LNCaP clone FGC (cell line): ENCODE data around the gene GJB6.

Source experiments
- DNase-seq: peaks from one replicate; pipeline ENCODE4 v3.0.0-alpha.2; 2011; ENCODE audit warnings: low read depth
- H3K4me3 ChIP-seq: 2 replicates; pipeline ENCODE4 v1.5.1; 2011; ENCODE audit warnings: mild to moderate bottlenecking, low read depth, low read length, control low read depth
- CTCF ChIP-seq: IDR thresholded peaks from 2 replicates; pipeline ENCODE4 v1.5.1; 2012; ENCODE audit warnings: mild to moderate bottlenecking; ENCODE audit not compliant: control insufficient read depth, insufficient read depth; ENCODE audit errors: extremely low read depth

Gene GJB6

DNA sequence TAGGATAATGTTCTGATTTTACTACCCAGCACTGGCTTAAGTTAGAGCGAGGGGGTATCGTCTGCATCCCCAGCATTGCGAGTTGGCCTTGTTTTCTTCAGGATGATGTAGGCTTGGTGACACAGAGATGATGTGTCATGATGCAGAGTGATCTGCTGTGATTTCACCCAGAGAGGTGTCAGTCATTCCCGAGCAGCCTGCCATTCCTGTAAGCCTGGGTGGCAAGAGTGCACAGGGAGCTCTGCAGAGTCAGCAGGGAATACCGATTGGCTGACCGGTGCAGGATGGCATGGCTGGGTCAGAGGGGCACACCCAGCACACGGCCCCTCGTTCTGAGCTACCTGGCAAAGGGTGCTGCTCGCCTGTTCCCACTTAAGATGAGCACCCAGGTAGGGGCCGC is 15.8 kb upstream of the GJB6 start:
- no peak for DNase-seq
- H3K4me3 ChIP-seq: no peak overlapping the region
- no peak for TF ChIP-seq CTCF

DNA sequence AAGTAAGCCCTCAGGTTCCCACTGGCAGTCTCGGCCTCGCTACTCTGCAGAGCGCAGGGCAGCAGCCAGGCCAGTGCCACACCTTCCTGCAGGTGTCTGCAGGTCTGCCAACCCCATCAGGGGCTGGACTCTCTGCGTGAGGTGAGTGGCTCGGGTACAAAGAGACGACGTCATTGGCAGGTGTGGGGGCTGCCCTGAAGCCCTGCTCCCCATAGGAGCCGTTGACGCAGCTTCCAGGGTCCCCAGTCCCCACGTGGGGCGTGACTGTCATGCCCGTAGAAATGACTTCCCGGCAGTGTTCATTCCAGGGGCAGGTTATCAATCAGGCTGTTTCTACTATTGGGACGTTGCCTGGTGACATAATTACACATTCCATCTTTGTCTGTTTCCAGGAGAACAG is 15.3 kb upstream of the GJB6 start:
- no peak overlapping the region for H3K4me3 ChIP-seq
- DNase-seq: no peak
- TF ChIP-seq CTCF: no peak

GRCh38 chr13:20241593-20241992 is 9.5 kb upstream of the GJB6 start:
- H3K4me3 ChIP-seq: no peak overlapping the region
- no peak for DNase-seq
- no peak for TF ChIP-seq CTCF

GRCh38 chr13:20239748-20240147 is 7.6 kb upstream of the GJB6 start:
- no peak for TF ChIP-seq CTCF
- no peak overlapping the region for H3K4me3 ChIP-seq
- no peak for DNase-seq

DNA sequence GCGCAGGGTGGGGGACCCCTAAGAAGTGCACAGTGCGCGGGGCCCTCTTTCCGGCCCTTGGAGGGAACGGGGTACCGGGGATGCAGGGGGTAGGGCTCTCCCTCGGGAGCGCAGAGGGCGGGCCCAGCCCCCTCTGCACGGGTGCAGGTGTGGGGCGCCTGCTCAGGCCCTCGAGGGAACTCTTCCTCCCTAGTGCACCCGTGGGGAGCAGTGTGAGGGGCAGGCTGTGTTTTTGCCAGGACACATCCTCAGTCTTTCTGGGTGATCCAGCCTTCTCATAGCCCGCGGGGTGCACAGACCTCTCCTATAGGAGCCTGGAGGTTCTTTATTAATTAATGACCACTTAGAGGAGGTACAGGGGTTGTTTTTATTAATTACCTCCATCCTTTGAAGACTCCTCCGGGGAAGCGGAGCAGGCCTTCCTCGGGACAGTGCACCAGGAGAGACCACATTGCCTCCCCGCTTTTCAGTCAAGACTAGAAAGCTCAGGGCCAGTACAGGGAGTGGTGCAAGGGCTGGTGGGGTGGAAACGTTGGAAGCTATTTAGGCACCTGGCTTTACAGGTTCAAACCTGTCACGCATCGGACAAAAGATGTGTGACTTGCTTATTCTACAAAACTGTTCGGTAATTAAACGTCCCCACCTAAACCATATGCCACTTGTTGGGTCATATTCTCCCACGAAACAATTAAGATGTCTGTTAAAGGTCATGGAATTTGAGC is 598 bp upstream of the GJB6 start:
- H3K4me3 ChIP-seq: no peak overlapping the region; the same call in 1 of the 2 replicates
- no peak for DNase-seq
- TF ChIP-seq CTCF: no peak

DNA sequence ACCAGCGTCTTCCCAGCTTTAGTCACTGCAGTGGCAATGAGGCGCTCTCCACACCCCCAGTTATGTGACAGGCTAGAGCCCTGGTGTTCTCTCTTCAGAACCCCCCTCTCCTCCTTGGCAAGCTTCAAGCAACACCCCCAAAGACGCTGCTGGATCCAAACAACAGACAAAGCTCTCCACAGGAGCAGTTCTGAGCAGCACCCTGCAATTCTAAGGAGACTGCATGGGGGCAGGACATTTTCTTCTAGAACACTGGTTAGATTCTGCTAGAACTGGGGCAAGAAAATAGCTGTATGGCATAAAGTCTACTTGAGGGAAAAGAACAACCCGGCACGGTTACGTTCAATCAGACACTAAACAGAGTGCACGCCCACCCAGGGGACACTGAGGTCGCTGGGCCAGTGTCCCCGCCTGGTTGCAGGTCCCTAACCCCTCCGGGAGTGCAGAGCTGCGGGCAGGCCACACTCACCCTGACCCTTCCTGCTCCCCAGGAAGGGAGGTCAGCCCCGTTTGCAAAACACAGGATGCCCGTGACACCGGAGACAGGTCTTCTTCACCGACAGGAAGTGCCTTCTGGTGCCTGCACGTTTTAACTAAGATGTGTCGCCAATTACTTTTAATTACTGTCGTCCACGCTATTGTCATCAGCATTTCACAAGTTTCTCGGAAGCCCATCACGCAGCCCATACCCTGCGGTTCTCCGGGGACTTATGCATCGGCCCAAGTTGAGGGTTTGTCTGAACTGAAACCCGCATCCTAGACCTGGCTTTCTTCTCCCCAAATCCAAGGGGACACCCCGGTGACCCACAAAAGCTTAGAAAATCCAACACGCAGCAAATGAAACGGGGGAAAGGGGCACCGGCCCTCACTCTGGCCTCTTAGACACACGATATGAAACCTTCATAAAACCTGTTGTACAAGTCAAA is 943 bp downstream of the GJB6 start:
- H3K4me3 ChIP-seq: peak overlapping the region; percentile 28; the same call in 1 of the 2 replicates
- DNase-seq: no peak
- no peak for TF ChIP-seq CTCF
